ENCODE measurements around the gene SWAP70.

GRCh38 chr11:9787260-9787659 is 123.4 kb downstream of the SWAP70 start:
- TF ChIP-seq CTCF (conservative IDR thresholded peaks at IDR 0.05 in 1 of 2, IDR thresholded peaks at IDR 0.05 in 1 of 2; ENCODE audit: extremely low read depth in 1 of 2, insufficient read depth in 1 of 2, low read depth in 1 of 2, low read length in 2 of 2) (no peak), EZH2 (IDR thresholded peaks at IDR 0.05; ENCODE audit: borderline replicate concordance, low read length) (no peak)

All from mammary epithelial cell (primary cell).